Peyer's patch (tissue), 4 donors: Measurements from ENCODE around the gene ESAM.

ENCODE experiments used
- POLR2A ChIP-seq, 2 donors: fragments of 450-650 bp; IDR thresholded peaks; one replicate each; pipeline ENCODE4 v1.5.1; 2017; ENCODE audit warnings: antibody characterized with exemption in 2 of 2, mild to moderate bottlenecking in 2 of 2, moderate library complexity in 2 of 2
- TF ChIP-seq, protein P1 (sequence below), 6 experiments: fragments of 450-650 bp in 4 of 6; fragments of 200-600 bp in 2 of 6; sonication (generic) in 1 of 6; IDR thresholded peaks; one replicate each; pipeline ENCODE4 v1.5.1; 2017 to 2019; ENCODE audit warnings: antibody characterized with exemption in 6 of 6, mild to moderate bottlenecking in 3 of 6, moderate library complexity in 1 of 6

DNA sequence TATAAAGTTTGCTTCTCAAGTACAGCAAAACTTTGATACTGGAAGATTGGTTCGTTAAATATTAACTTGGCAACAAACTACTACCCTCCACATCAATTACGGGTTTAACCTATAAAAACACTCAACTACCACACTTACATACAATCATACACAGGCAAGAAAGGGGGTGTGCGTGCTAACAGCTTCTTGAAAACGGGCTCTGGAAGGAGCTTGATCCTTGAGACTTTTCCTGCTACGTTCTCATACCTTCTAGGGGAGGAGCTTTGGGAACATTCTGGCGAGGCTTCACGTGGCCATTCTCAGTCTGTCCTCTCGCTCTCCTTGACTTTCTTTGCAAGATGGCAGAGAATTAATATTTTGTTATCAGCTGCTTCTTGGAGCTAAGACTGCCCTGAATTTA, 6.8 kb upstream of the ESAM start:
- TF ChIP-seq, protein P1, sequence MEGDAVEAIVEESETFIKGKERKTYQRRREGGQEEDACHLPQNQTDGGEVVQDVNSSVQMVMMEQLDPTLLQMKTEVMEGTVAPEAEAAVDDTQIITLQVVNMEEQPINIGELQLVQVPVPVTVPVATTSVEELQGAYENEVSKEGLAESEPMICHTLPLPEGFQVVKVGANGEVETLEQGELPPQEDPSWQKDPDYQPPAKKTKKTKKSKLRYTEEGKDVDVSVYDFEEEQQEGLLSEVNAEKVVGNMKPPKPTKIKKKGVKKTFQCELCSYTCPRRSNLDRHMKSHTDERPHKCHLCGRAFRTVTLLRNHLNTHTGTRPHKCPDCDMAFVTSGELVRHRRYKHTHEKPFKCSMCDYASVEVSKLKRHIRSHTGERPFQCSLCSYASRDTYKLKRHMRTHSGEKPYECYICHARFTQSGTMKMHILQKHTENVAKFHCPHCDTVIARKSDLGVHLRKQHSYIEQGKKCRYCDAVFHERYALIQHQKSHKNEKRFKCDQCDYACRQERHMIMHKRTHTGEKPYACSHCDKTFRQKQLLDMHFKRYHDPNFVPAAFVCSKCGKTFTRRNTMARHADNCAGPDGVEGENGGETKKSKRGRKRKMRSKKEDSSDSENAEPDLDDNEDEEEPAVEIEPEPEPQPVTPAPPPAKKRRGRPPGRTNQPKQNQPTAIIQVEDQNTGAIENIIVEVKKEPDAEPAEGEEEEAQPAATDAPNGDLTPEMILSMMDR (IDR thresholded peaks at IDR 0.05), result no peak
- TF ChIP-seq POLR2A (IDR thresholded peaks at IDR 0.05), result no peak
